Activated gamma-delta T cell treated with anti-CD3 and anti-CD28 coated beads, Interleukin-2, amount 50 U/mL, for 16 hours (primary cell): ENCODE results near the gene ADGRD1.
"Not testable (repeated sequence)": the region's sequence is repeated elsewhere in the genome, so short reads cannot be mapped to it uniquely, and the experiment has no call there.

Experiments
- DNase-seq: peaks from one replicate; pipeline ENCODE4 v3.0.0-alpha.2; 2020; ENCODE audit warnings: low read depth

Gene ADGRD1

DNA sequence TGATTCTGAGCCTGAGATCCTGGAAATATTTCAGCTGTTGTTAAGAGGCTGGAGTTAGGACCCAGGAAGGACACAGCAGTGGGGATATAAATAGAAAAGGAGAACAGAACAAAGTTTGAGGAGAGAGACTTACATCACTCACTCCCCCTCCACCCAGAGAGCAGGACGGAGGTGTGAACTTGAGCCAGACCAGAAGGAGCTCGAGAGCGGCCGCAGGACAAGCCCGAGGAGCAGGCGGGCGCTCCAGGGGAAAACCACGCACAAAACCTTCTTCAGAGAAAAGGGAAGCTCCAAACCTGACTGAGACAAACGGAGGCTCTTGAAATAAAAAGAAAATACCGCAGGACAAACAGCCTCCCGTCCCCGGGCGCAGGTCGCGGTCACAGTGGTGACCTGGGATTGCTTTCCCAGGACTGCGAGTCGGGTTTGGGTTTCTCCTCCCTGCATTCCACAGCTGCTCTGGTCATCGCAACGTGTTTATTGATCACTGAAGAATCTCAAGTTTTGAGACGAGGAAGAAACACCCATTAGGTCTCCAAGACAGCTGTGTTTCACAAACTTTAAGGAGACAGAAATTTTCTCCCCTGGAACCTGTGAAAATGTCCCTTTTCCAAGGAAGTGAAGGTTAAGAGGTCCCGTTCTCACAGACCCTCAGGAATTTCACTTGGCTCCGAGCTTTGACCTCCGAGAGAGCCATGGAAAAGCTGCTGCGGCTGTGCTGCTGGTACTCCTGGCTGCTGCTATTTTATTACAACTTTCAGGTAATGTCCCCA lies at the start of gene ADGRD1:
ADGRD1 (plus strand) TSS at position 137 of the 773 bp plus-strand sequence; CDS start at position 696, 559 bp downstream.
- no peak for DNase-seq

DNA sequence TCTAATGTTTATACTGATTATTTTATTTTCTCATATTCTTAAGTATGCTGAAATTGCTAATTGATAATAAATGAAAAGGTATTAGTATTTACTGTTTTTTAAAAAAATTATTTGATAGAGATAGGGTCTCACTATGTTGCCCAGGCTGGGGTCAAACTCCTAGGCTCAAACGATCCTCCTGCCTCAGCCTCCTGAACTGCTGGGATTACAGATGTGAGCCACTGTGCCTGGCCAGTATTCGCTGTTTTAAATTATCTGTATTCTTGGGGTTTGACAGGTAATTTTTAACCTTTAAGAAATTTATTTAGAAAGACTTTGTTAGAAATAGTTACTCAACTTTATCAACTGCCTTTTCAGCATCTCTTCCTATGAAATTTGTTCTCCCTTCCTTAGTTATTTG lies 49.6 kb upstream of the ADGRD1 start:
- no peak for DNase-seq

DNA sequence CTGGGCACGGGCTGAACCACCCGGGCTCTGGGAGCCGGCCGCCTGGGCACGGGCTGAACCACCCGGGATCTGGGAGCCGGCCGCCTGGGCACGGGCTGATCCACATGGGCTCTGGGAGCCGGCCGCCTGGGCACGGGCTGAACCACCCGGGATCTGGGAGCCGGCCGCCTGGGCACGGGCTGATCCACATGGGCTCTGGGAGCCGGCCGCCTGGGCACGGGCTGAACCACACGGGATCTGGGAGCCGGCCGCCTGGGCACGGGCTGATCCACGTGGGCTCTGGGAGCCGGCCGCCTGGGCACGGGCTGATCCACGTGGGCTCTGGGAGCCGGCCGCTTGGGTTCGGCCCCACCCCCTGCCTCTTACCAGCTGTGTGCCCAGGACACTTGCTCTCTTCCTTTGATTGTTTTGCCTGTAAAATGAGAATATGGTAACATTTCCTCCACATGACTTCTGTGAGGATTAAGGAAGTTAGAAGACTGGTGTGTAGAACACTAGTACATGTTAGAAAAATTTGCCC lies 48.7 kb upstream of the ADGRD1 start:
- DNase-seq: not testable (repeated sequence)

DNA sequence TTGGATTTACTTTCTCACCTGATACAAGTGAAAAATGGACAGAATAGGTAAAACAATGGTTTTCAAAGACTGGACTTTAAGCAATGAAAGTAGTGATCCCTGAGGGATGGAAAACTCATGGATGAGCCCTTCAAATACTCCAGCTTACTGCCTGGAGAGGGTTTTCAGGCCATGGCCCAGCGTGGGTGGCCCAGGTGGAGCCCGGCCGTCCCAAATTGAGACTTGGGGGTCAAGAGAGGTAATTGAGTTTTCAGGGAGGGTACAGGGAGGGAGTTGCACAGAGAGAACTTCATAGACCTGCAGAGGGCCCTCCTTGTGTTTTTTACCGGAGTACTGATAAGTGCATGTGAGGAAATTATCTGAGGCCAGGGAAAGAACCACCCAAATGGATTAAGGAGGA lies 44.6 kb upstream of the ADGRD1 start:
- DNase-seq: no peak

DNA sequence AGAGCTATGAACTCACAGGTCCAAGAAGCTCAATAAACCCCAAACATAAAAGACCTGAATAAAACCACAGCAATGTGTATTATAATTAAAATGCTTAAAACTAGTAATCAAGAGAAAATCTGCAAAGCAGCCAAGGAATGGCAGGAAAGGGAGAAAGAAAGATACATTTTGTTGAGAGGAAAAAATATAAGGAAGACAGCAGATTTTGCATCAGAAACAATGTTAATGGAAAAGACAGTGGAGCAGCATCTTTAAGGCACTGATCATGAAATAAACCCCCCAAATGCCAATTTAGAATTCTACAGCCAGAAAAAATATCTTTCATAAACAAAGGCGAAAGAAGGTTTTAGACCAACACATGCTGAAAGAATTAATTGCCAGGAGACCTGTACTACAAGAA lies 42.5 kb upstream of the ADGRD1 start:
- no peak for DNase-seq

DNA sequence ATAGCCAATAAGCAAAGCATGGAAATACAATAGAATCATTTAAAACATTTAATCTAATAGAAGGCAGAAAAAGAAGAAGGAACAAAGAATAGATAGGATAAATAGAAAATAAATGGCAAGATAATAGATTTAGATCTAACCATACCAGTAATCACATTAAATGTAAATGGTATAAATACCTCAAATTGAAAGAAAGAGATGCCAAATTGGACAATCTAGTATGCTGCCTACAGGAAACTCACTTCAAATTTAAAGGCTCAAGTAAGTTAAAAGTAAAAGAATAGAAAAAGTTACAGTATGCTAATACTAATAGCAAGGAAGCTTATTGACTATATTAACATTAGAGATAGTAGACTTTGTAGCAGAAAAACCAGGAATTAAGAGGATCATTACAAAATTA lies 41.8 kb upstream of the ADGRD1 start:
- DNase-seq: no peak

DNA sequence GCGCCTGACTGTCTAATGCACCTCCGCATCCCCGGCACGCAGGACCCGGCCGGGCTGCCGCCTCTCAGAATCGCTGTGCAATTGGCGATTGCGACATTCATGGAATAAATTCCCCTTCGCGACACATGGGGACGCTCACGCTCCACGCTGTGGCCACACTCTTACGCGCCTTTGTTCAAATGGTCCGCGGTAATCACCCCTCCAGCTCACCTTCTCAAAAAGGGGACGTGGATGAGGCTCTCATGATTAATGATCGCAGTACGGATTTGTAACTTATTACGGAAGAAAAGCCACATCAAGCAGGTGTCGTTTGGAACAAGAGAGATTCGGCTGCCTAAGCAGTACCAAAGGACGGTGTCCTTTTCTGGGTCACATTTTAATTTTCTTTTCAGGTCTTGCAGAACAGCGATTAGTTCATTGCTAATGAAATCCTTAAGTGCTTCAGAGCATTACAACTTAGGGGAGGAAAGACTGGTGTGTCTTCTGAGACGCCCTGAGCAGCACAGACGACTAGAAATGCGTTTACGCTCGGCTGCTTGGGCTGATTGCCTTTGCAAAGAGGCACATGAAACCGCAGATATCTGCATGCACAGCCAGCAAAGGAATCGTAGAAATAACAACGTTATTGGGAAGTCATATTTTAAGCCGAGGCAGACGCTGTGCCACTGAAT lies 37.3 kb upstream of the ADGRD1 start:
- DNase-seq: no peak

DNA sequence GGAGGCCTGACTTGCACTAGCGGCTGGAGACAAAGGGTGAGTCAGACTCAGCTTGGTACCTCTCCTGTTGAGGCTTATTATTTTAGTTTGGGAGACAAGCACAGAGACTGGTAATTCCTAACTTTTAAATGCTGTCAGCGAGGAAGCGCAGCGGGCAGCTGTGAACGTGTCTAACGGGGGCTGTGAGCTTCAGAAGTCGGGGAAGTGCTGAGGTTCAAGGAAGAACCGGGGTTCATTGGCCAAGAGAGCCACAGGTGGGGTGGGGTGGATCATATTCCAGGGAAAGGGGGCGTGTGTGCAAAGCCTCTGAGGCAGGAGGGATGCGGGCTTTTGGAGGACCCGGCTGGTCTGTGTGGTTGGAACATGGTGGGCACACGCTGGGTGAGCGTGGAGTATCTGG lies 36.1 kb upstream of the ADGRD1 start:
- no peak for DNase-seq

DNA sequence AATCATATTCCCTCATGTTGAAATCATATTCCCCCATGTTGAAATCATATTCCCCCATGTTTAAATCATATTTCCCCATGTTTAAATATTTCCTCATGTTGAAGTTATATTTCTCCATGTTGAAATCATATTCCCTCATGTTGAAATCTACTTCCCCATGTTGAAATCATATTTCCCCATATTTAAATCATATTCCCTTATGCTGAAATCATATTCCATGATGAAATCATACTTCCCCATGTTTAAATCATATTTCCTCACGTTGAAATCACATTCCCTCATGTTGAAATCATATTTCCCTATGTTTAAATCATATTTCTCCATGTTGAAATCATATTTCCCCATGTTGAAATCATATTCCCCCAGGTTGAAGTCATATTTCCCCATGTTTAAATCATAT lies 34.6 kb upstream of the ADGRD1 start:
- no peak for DNase-seq

DNA sequence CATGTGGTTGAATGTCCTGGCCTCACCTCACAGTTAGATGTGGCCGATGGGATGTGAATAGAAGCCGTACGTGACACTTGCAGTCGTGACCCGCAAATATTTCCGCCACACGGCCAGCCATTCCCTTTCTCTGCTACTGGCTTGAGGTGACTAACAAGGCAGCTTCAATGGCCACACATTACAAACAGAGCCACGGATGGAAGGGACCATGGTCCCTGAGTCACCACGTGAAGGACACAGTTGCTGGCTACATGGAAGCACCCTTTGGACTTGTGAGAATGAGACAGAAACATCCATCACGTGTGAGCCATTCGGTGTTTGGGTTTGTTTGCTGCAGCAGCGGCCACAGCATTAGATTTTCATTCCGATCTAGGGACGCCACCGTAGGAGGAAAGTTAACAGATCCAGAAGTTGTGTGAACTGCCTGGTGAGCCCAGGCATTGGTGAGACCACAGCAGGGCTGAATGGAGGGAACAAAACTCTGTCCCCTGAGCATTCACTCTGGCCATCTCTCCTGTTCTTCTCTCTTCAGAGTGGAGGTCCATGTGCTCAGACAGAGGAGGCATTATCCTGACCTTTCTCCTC lies 33.5 kb upstream of the ADGRD1 start:
- DNase-seq: no peak

DNA sequence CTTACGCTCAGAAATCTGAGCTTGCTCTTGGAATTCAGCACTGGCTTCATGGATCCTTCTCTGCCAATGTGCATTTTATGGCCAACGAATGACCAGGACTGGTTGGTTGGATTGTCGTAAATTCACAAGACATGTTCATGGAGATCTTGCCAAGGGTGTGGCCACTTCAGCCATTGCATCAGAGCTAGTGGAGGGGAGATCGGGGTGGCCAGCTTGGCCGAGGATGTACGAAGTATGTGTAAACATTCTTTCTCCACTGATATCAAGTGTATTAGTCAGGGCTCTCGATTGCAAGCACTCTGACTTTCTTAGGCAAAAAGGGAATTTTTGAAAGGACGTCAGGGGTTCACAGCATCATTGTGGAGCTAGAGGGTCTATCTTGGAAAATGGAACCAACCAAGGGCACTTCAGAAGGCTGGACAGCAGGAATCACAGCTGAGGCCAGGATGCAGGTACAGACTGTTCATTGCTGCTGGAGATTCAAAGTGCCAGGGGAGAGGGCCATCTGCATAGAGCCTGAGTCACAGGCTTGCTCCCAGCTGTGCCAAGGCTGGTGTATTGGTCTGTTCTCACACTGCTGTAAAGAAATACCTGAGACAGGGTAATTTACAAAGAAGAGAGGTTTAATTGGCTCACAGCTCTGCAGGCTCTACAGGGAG lies 32.9 kb upstream of the ADGRD1 start:
- DNase-seq: no peak

DNA sequence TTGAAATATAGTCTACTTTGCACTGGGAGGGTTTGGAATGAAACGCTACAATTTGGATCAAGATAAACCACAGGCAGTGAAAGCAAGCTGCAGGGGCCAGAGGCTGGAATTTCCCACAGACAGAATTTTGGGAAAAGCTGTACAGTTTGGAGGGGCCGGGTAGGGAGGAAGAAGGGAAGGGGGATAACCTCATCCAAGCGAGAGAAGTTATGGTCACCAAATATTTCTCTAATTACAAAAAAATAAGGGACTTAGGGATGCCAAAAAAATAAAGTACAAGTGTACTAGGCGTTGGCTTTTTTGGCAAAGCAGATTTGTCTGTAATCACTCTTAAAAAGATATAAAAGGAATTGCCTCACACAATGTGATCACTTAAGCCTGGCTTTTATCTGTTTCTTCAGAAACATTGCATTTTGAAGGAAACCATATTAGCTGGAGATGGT lies 31.2 kb upstream of the ADGRD1 start:
- DNase-seq: no peak

DNA sequence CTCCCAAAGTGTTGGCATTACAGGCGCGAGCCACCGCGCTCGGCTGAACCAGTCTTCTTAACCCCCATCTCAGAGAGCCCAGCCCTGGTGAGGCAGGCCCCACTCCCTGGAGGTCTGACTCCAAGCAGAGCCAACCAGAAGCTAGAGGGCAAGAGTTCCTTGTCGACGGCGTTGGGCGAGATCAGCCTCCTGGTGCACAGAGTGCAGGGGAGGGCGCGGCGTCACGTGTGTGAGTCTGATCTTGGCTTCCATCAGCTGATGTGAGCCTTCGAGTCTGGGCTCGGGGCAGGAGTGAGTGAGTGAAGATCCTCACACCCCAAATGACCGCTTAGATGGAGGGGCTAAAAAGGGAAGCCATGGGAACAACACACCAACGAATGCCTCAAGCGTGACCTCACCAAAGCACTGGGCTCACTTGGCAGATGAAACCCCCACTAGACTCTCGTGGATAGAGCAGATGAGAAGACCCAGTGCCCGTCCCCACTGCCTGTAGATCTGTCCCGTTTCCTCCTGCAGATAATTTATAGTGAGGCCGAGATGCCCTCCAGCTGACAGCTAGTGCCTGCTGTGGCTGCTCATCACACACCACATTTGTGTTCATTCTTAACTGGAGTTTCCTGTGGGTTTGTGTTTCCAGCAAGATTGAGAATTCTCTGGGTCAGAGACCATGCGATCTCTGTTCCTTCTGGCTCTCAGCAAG lies 28.6 kb upstream of the ADGRD1 start:
- no peak for DNase-seq

DNA sequence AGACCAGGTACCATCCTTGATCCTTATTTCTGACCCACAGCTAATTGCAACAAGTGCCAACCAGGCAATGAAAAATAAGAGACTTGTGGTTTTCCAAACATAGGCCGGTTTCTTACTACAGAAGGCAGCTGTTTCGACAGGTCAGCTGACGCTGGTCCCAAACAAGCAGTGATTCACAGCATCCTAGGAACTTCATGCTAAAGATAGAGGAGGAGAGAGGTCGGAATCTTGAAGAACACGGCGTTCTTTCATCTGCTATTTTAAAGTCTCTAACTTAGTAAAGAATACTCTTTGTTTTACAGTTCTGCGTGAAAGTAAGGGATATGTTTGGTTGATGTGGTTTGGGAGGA lies 28.1 kb upstream of the ADGRD1 start:
- DNase-seq: no peak

DNA sequence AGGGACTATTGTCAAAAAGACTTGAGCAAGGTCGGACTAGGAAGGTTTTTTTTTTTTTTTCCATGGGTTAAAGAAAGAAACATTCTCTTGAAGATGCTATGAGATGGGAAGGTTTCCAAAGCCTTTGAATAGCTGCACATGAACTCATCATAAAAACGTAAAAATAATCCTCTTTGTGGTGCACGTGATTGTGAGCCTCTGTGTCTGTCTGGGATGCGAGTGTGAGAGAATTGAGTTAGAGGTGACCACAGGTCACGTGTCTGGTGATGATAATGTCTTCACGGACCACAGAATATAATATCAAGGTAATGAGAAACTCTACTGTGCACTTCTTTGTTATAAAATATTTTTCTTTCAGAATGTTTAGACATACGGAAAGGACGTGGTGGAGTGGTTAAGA lies 24.3 kb upstream of the ADGRD1 start:
- no peak for DNase-seq

DNA sequence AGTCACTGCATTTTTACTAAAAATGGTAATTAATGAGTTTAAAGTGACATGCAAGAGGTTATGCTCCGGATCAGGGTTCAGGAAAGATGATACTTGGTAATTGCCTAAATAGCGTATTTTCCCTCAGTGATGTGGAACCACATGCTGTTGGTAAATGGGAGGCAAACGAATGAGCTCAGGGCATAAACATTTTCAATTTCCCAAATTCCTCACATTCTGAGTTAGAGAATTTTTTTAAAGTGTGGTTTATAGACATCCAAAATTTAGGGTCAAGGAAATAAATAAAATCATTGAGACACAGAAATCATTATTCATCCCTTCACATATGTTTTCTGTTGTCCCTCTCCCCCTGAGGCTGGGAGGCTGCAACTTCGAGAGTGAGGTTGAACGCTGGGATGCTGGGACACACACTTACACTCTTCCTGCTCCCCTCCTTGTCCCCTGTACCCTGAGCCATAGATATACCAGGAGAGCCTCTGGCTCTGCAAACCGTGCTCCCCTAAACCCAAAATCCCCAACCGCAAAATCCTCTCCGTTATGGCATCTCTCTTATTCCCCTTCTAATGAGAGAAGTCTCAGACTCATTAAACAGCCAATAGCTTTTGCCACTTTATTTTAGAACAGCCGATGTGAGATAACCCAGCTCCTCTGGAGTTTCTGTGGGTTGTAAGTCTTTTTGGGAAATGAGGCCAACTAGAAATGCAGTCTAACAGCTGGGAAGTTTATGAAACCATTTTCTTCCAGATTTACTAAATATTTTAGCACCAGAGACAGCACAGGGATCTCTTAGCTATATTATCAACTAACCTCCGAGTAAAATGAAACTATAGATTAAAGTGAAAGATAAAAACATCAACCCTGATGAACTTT lies 21.4 kb upstream of the ADGRD1 start:
- DNase-seq: no peak

DNA sequence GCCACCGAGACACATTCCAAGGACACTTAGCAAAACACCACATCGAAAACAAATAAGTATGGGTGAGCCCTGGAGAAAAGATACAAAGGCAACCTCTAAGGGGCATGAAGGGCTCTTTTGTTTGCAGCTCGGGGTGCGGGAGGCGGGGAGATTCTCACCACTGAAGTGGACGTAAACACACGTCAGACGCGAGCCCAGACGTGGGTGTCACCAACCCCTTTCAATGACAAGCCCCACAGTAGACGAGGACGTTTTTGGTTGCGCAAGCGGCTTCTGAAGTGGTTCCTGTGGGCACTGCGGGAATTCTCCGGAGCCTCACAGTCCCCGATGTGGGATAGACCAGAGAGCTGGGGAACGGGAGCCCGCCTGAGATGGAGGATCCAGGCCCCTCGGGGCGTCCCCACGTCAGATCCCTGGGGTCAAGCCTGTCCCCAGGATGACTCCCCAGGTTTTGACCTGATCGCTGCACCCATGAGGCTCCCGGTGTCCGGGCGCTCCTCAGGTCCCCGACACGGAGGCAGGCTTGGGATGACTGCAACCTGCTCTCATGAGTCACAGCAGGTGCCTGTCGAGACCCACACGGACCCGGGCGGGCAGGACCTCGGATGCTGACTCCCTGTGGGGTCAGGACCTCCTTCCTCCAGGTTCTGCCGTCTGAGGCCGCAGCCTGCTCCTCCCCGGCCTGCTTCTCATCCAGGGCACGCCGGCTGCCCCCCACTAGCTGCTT lies 20.3 kb upstream of the ADGRD1 start:
- DNase-seq: no peak

DNA sequence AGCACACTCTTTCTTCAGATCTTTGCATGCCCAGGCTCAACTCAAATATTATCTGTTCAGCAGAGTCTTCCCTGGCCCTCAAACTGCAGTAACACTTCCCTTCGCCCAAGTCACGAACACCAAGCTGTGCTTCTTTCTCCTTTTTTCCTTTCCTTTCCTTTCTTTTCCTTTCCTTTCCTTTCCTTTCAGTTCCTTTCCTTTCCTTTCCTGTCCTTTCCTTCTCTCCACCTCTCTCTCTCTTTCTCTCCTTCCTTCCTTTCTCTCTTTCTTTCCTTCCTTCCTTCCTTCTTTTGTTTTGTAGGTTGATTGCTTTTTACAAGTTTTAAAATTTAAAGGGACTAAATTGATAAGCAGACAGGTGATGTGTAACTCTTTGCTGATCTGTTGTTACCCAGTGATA lies 19.0 kb upstream of the ADGRD1 start:
- DNase-seq: no peak

DNA sequence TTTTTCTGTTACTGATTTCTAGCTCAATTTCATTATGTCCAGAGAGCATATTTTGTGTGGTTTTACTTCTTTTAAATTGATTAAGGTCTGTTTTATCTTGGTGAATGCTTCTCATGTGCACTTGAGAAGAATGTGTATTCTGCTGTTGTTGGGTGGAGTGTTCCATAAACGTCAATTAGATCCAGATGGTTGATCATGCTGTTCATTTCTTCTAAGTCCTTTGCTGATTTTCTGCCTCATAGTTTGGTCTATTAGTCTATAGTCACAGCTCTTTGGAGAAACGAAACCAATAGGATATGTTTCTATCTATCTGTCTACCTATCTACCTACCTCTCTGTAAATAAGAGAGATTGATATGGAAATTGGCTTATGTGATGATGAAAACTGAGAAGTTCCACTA lies 17.1 kb upstream of the ADGRD1 start:
- no peak for DNase-seq

DNA sequence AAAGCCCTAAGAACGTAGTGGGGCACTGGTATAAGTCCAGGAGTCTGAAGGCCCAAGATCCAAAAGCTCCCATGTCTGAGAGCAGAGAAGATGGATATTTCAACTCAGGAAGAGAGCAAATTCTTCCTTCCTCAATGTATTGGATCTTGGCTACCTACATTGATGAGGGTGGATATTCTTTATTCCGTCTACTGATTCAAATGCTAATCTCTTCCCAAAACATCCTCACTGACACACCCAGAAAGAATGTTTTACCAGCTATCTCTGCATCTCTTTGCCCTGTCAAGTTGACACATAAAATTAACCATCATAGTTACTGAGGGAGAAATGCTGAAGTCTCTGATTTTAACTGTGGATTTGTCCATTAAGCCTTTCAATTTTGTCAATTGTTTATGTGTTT lies 16.6 kb upstream of the ADGRD1 start:
- no peak for DNase-seq
